ENCODE measurements around the gene OR4D11. TPM values are rescaled to one million over a fixed set of nuclear protein-coding genes. Genes with fewer than 3 reads are reported as not detected.
A peak's percentile ranks its signal among the peaks of the same experiment; 100 is the strongest.
"Not testable (repeated sequence)": the region's sequence is repeated elsewhere in the genome, so short reads cannot be mapped to it uniquely, and the experiment has no call there.

Gene OR4D11
- total RNA-seq, 1 donor from 2014 or later: not detected

GRCh38 chr11:59534676-59535075, 31.3 kb downstream of the OR4D11 start:
- Histone ChIP-seq H3K27ac (replicated peaks) (no peak overlapping the region), H3K4me1 (peaks cover 11% of the 10 kb centered on the region), H3K36me3 (no peaks in the 10 kb centered on the region), H3K27me3 (ENCODE audit: low read depth) (peaks cover 5% of the 10 kb centered on the region), H3K9me3 (replicated peaks) (no peaks in the 10 kb centered on the region), H3K4me3 (no peak overlapping the region)
- intact Hi-C loops (cut with micrococcal nuclease): loop anchor here (10.0 kb wide), 1 partner anchor 150 kb away; no protein-coding TSS in a partner anchor
- TF ChIP-seq, protein P1, sequence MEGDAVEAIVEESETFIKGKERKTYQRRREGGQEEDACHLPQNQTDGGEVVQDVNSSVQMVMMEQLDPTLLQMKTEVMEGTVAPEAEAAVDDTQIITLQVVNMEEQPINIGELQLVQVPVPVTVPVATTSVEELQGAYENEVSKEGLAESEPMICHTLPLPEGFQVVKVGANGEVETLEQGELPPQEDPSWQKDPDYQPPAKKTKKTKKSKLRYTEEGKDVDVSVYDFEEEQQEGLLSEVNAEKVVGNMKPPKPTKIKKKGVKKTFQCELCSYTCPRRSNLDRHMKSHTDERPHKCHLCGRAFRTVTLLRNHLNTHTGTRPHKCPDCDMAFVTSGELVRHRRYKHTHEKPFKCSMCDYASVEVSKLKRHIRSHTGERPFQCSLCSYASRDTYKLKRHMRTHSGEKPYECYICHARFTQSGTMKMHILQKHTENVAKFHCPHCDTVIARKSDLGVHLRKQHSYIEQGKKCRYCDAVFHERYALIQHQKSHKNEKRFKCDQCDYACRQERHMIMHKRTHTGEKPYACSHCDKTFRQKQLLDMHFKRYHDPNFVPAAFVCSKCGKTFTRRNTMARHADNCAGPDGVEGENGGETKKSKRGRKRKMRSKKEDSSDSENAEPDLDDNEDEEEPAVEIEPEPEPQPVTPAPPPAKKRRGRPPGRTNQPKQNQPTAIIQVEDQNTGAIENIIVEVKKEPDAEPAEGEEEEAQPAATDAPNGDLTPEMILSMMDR (IDR thresholded peaks at IDR 0.05; ENCODE audit: borderline replicate concordance): no peak
- no peak for DNase-seq

GRCh38 chr11:59542142-59542810, 38.9 kb downstream of the OR4D11 start:
- Histone ChIP-seq H3K36me3 (no peaks in the 10 kb centered on the region), H3K9me3 (replicated peaks) (no peaks in the 10 kb centered on the region), H3K27me3 (ENCODE audit: low read depth) (no peaks in the 10 kb centered on the region), H3K27ac (replicated peaks) (no peak overlapping the region), H3K4me3 (no peak overlapping the region), H3K4me1 (peaks cover 4% of the 10 kb centered on the region)
- intact Hi-C loops (cut with micrococcal nuclease): no loop called here
- DNase-seq: no peak
- TF ChIP-seq, protein P1 (IDR thresholded peaks at IDR 0.05; ENCODE audit: borderline replicate concordance): no peak

- DNase-seq; H3K27me3 ChIP-seq (ENCODE audit: low read depth); H3K27ac ChIP-seq (replicated peaks); H3K4me3 ChIP-seq; H3K9me3 ChIP-seq (replicated peaks); H3K4me1 ChIP-seq; intact Hi-C loops (cut with micrococcal nuclease); H3K36me3 ChIP-seq: not testable (repeated sequence)
Measured at GRCh38 chr11:59543713-59544112, 40.3 kb downstream of the OR4D11 start.

DNA sequence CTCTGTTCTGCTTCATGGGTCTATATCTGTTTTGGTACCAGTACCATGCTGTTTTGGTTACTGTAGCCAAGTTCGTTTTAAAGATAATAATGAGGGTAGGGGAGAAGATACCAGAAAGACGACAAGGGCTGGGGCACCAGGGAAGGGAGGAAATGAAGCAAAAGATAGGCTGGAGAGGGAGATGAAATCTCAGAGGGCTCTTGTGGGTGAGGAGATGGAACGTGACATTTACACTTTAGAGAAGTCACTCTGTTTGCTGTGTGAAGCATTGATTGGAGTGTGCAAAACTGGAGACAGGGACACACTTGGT, 41.4 kb downstream of the OR4D11 start:
- DNase-seq: no peak
- intact Hi-C loops (cut with micrococcal nuclease): no loop called here
- TF ChIP-seq, protein P1 (IDR thresholded peaks at IDR 0.05; ENCODE audit: borderline replicate concordance): no peak

DNA sequence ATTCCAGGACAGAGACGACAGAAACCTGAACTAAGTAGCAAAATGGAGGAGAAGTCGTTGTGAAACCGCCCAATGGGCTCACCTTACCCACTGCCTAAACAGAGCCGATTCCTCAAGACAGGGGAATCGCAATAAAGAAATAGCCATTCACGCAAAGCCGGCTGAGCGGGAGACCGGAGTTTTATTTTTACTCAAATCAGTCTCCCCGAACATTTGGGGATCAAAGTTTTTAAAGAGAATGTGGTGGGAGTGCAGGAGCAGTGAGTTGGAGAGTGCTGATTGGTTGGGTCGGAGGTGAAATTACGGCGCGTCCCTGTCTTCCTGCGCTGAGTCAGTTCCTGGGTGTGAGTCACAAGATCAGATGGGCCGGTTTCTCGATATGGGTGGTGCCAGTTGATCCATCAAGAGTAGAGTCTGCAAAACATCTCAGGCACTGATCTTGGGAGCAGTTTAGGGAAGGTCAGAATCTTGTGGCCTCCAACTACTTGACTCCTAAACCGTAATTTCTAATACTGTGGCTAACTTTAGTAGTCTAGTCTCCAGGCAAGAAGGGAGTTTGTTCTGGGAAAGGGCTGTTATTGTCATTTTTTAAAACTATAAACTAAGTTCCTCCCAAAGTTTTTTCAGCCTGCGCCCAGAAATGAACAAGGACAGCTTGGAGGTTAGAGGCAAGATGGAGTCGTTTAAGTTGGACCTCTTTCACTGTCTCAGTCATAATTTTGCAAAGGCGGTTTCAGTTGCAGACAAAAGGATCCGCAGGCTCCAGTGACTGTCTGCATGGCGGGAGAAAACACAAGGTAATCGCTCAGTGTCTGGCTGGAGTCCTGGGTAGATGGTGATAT, 42.0 kb downstream of the OR4D11 start:
- TF ChIP-seq, protein P1 (IDR thresholded peaks at IDR 0.05; ENCODE audit: borderline replicate concordance): no peak
- DNase-seq: no peak
- intact Hi-C loops (cut with micrococcal nuclease): no loop called here
- no peak overlapping the region for H3K27ac ChIP-seq (replicated peaks)
- no peaks in the 10 kb centered on the region for H3K36me3 ChIP-seq
- H3K27me3 ChIP-seq (ENCODE audit: low read depth): no peaks in the 10 kb centered on the region
- no peaks in the 10 kb centered on the region for H3K9me3 ChIP-seq (replicated peaks)
- H3K4me3 ChIP-seq: no peak overlapping the region
- peaks cover 13% of the 10 kb centered on the region for H3K4me1 ChIP-seq

More for the DNA sequence above, 41.4 kb downstream of the OR4D11 start:
- no peaks in the 10 kb centered on the region for H3K27me3 ChIP-seq (ENCODE audit: low read depth)
- no peak overlapping the region for H3K27ac ChIP-seq (replicated peaks)
- H3K36me3 ChIP-seq: no peaks in the 10 kb centered on the region
- no peaks in the 10 kb centered on the region for H3K9me3 ChIP-seq (replicated peaks)
- H3K4me3 ChIP-seq: no peak overlapping the region
- peaks cover 7% of the 10 kb centered on the region for H3K4me1 ChIP-seq

DNA sequence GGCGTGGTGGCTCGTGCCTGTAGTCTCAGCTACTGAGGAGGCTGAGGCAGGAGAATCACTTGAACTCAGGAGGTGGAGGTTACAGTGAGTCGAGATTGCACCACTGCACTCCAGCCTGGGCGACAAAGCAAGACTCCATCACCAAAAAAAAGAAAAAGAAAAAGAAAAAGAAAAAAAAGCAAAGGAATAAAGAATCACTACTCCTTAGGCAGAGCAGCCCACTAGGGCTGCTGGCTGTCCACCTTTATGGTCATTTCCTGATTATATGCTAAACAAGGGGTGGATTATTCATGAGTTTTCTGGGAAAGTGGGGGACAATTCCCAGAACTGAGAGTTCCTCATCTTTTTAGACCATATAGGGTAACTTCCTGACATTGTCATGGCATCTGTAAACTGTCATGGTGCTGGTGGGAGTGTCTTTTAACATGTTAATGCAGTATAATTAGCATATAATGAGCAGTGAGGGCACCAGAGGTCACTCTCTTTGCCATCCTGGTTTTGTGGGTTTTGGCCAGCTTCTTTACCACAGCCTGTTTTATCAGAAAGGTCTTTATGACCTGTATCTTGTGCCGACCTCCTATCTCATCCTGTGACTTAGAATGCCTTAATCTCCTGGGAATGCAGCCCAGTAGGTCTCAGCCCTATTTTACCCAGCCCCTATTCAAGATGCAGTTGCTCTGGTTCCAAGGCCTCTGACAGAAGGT, 44.4 kb downstream of the OR4D11 start:
- intact Hi-C loops (cut with micrococcal nuclease); H3K9me3 ChIP-seq (replicated peaks); H3K36me3 ChIP-seq; H3K27me3 ChIP-seq (ENCODE audit: low read depth); H3K4me3 ChIP-seq; DNase-seq: not testable (repeated sequence)
- H3K27ac ChIP-seq (replicated peaks): peak overlapping the region; percentile 27
- peaks cover 31% of the 10 kb centered on the region for H3K4me1 ChIP-seq
